CD8-positive, alpha-beta memory T cell (primary cell): ENCODE data around the gene OR4D10. TPM values are rescaled to one million over a fixed set of nuclear protein-coding genes. Genes with fewer than 3 reads are reported as not detected.

ENCODE experiments used
- polyA plus RNA-seq: library from polyadenylated mRNA; unstranded; fragments of 300-500 nt; fragmentation: Illumina TruSeq; gene quantifications from one replicate; pipeline ENCODE4 v1.2.3, GENCODE V29; 2021
- total RNA-seq, 2 experiments: library from RNA; stranded (reverse); gene quantifications; one replicate each; pipeline ENCODE4 v1.2.3, GENCODE V29; 2021

Gene OR4D10
- total and polyA plus RNA-seq, 3 experiments from 2014 or later: not detected

Other genes starting within 250 kb of the OR4D10 start
- gene OR5AN1, start 114.4 kb upstream of the OR4D10 start, total RNA-seq: not detected
- gene OR5AN1, start 114.4 kb upstream of the OR4D10 start, polyA plus RNA-seq: not detected
- not detected for gene OR5A2, start 46.9 kb upstream of the OR4D10 start, total RNA-seq
- gene OR5A2, start 46.9 kb upstream of the OR4D10 start, polyA plus RNA-seq: not detected
- not detected for gene OR5A1, start 36.8 kb upstream of the OR4D10 start, total RNA-seq
- not detected for gene OR5A1, start 36.8 kb upstream of the OR4D10 start, polyA plus RNA-seq
- not detected for gene OR4D6, start 16.4 kb upstream of the OR4D10 start, total RNA-seq
- not detected for gene OR4D6, start 16.4 kb upstream of the OR4D10 start, polyA plus RNA-seq
- gene OR4D11, start 30.3 kb downstream of the OR4D10 start, total RNA-seq: not detected
- not detected for gene OR4D11, start 30.3 kb downstream of the OR4D10 start, polyA plus RNA-seq
- gene OR4D9, start 38.2 kb downstream of the OR4D10 start, total RNA-seq: not detected
- gene OR4D9, start 38.2 kb downstream of the OR4D10 start, polyA plus RNA-seq: not detected
- gene OSBP, start 142.5 kb downstream of the OR4D10 start, total RNA-seq: 10 to 100 TPM; 37.8 to 38.4 TPM
- 32.3 TPM for gene OSBP, start 142.5 kb downstream of the OR4D10 start, polyA plus RNA-seq
- gene PATL1, start 195.7 kb downstream of the OR4D10 start, total RNA-seq: 10 to 100 TPM; 61.3 to 65.8 TPM
- 7.5 TPM for gene PATL1, start 195.7 kb downstream of the OR4D10 start, polyA plus RNA-seq
- not detected for gene OR10V1, start 240.5 kb downstream of the OR4D10 start, total RNA-seq
- not detected for gene OR10V1, start 240.5 kb downstream of the OR4D10 start, polyA plus RNA-seq